SK-N-SH (cell line): ENCODE results near the gene SUPT3H. TPM values are rescaled to one million over a fixed set of nuclear protein-coding genes. Genes with fewer than 3 reads are reported as not detected.
A peak's percentile ranks its signal among the peaks of the same experiment; 100 is the strongest.

Source experiments
- CTCF ChIA-PET: fragments of 300-600, 350-600 bp; formaldehyde crosslinking; extraction: SDS; loops from one replicate; lab custom pipeline; 2021; lab: Yijun Ruan, JAX
- POLR2A ChIA-PET: fragments of 350-600 bp; sonication (Branson Sonifier 250); formaldehyde crosslinking; extraction: SDS; loops from one replicate; lab custom pipeline; 2020; ENCODE audit warnings: antibody characterized with exemption, inconsistent platforms; lab: Yijun Ruan, JAX
- DNase-seq: peaks from one replicate; pipeline ENCODE4 v3.0.0; 2012
- H2AFZ ChIP-seq: fragments of 200-600 bp; sonication (generic); 2 replicates; pipeline ENCODE4 v1.8.1; 2016; ENCODE audit warnings: antibody characterized with exemption, mild to moderate bottlenecking, low read depth
- H3F3A ChIP-seq: fragments of 200-600 bp; sonication (generic); replicated peaks from 2 replicates; pipeline ENCODE3; 2016; ENCODE audit warnings: antibody characterized with exemption, mild to moderate bottlenecking; ENCODE audit not compliant: insufficient read depth
- H3K27ac ChIP-seq, 2 experiments: fragments of 200-500 bp in 1 of 2; fragments of 200-600 bp in 1 of 2; sonication (Bioruptor generic) in 1 of 2; sonication (generic), shearing (Covaris generic) in 1 of 2; 2 replicates each; pipeline versions ENCODE4 v1.5.1 to v1.6.1; 2014 to 2016; ENCODE audit warnings: low read depth in 2 of 2, inconsistent platforms in 1 of 2, low read length in 1 of 2, mild to moderate bottlenecking in 1 of 2, mixed read lengths in 1 of 2
- H3K27me3 ChIP-seq: fragments of 200-600 bp; sonication (generic), shearing (Covaris generic); 2 replicates; pipeline ENCODE4 v1.6.1; 2016; ENCODE audit warnings: mixed run types; ENCODE audit not compliant: insufficient read depth
- H3K36me3 ChIP-seq, 2 experiments: fragments of 200-500 bp in 1 of 2; fragments of 200-600 bp in 1 of 2; sonication (Bioruptor generic) in 1 of 2; sonication (generic) in 1 of 2; replicated peaks in 1 of 2; 2 replicates each; pipeline versions ENCODE3 to v1.5.1; 2014 to 2016; ENCODE audit warnings: low read length in 1 of 2, mild to moderate bottlenecking in 1 of 2; ENCODE audit not compliant: insufficient read depth in 2 of 2, control insufficient read depth in 1 of 2
- H3K4me1 ChIP-seq, 2 experiments: fragments of 200-500 bp in 1 of 2; fragments of 200-600 bp in 1 of 2; sonication (Bioruptor generic) in 1 of 2; sonication (generic), shearing (Covaris generic) in 1 of 2; 2 replicates each; pipeline versions ENCODE4 v1.5.1 to v1.6.1; 2014 to 2016; ENCODE audit warnings: low read depth in 1 of 2, low read length in 1 of 2, mixed run types in 1 of 2; ENCODE audit not compliant: insufficient read depth in 2 of 2, control insufficient read depth in 1 of 2
- H3K4me2 ChIP-seq: fragments of 200-600 bp; sonication (generic), shearing (Covaris generic); 2 replicates; pipeline ENCODE4 v1.6.1; 2017; ENCODE audit warnings: mixed run types
- H3K4me3 ChIP-seq, 2 experiments: fragments of 200-500 bp in 1 of 2; fragments of 200-600 bp in 1 of 2; sonication (Bioruptor generic) in 1 of 2; sonication (generic), shearing (Covaris generic) in 1 of 2; 2 replicates each; pipeline versions ENCODE4 v1.5.1 to v1.8.1; 2014 to 2016; ENCODE audit warnings: low read depth in 2 of 2, inconsistent platforms in 1 of 2, low read length in 1 of 2, mild to moderate bottlenecking in 1 of 2, mixed read lengths in 1 of 2, moderate library complexity in 1 of 2
- H3K79me2 ChIP-seq: fragments of 200-600 bp; sonication (generic); 2 replicates; pipeline ENCODE4 v1.8.1; 2017; ENCODE audit warnings: mild to moderate bottlenecking; ENCODE audit not compliant: insufficient read depth
- H3K9ac ChIP-seq: fragments of 200-600 bp; sonication (generic); 2 replicates; pipeline ENCODE4 v1.6.1; 2017; ENCODE audit warnings: mixed run types
- H3K9me2 ChIP-seq: fragments of 200-600 bp; sonication (generic); 2 replicates; pipeline ENCODE4 v1.6.1; 2017; ENCODE audit warnings: mixed run types
- H3K9me3 ChIP-seq: fragments of 200-600 bp; sonication (generic); 2 replicates; pipeline ENCODE4 v1.6.1; 2017; ENCODE audit warnings: mixed run types, mild to moderate bottlenecking, moderate library complexity
- H4K20me1 ChIP-seq: fragments of 200-600 bp; sonication (generic); 2 replicates; pipeline ENCODE4 v1.6.1; 2017; ENCODE audit warnings: mild to moderate bottlenecking, mixed run types; ENCODE audit not compliant: insufficient read depth
- CHD2 ChIP-seq: fragments of 150-350 bp; IDR thresholded peaks from 2 replicates; pipeline ENCODE4 v1.6.1; 2018; ENCODE audit warnings: low read length; ENCODE audit not compliant: partially characterized antibody
- MXI1 ChIP-seq: IDR thresholded peaks from 2 replicates; pipeline ENCODE4 v1.6.1; 2012; ENCODE audit warnings: mild to moderate bottlenecking, low read depth, low read length, improper control_type of control experiment
- NFIC ChIP-seq: IDR thresholded peaks from 2 replicates; pipeline ENCODE4 v1.4.0; 2012; ENCODE audit warnings: borderline replicate concordance
- PBX3 ChIP-seq: IDR thresholded peaks from 2 replicates; pipeline ENCODE4; 2012
- POLR2AphosphoS5 ChIP-seq: IDR thresholded peaks from 2 replicates; pipeline ENCODE4 v1.6.1; 2012; ENCODE audit warnings: low read depth, low read length
- RAD21 ChIP-seq: IDR thresholded peaks from 2 replicates; pipeline ENCODE4 v1.6.1; 2012; ENCODE audit warnings: mild to moderate bottlenecking, low read length
- RFX5 ChIP-seq: IDR thresholded peaks from 2 replicates; pipeline ENCODE4 v1.6.1; 2012; ENCODE audit warnings: mild to moderate bottlenecking, improper control_type of control experiment, low read length
- RXRA ChIP-seq: IDR thresholded peaks from 2 replicates; pipeline ENCODE4 v1.4.0; 2012; ENCODE audit warnings: low read depth, mild to moderate bottlenecking, borderline replicate concordance
- YY1 ChIP-seq: IDR thresholded peaks from 2 replicates; pipeline ENCODE4 v1.4.0; 2012; ENCODE audit warnings: low read depth, mild to moderate bottlenecking
- WGBS: methylation state at CpG from one replicate; pipeline ENCODE4 v1.1.6; 2017; ENCODE audit warnings: low lambda C conversion rate; 5-methylcytosine and 5-hydroxymethylcytosine counted together
- polyA plus RNA-seq, 3 experiments: library from polyadenylated mRNA; depleted of rRNA; stranded (reverse); fragments of >200 nt; gene quantifications; 2 replicates each; pipeline ENCODE4 v1.2.3, GENCODE V29; 2012
- TF ChIP-seq, protein P1 (sequence below): fragments of 200-600 bp; sonication (generic); IDR thresholded peaks from 2 replicates; pipeline ENCODE4 v1.6.1; 2017; ENCODE audit warnings: antibody characterized with exemption, mild to moderate bottlenecking, moderate library complexity
- TF ChIP-seq, protein P2 (sequence below): fragments of 150-350 bp; IDR thresholded peaks from 2 replicates; pipeline ENCODE4 v1.6.1; 2016; ENCODE audit warnings: mild to moderate bottlenecking, low read depth, low read length

The SUPT3H gene
- polyA plus RNA-seq, 1 of the 3 experiments (the other 2 are of a cell fraction), result 10.9 TPM

GRCh38 chr6:45398075-45398813, 20.5 kb upstream of the SUPT3H start:
- no peaks in the 10 kb centered on the region; a peak in 2 of 4 replicates for H3K4me1 ChIP-seq
- no peak overlapping the region for H2AFZ ChIP-seq
- H3K4me3 ChIP-seq, result no peak overlapping the region
- no peaks in the 10 kb centered on the region for H3K36me3 ChIP-seq
- 14% methylated on average over 2 of the region's 2 CpGs for WGBS
- DNase-seq, result no peak
- no peak overlapping the region for H3K27ac ChIP-seq
- CTCF ChIA-PET, result interaction anchor here (0.6 to 0.9 kb wide), 2 partner anchors 742 to 919 kb away, joined by 3 read pairs; no protein-coding TSS in a partner anchor
- H3K9me3 ChIP-seq, result no peaks in the 10 kb centered on the region
- H3K9ac ChIP-seq, result no peak overlapping the region
- H3K9me2 ChIP-seq, result no peaks in the 10 kb centered on the region
- no peaks in the 10 kb centered on the region for H3K79me2 ChIP-seq
- no peaks in the 10 kb centered on the region for H3F3A ChIP-seq
- H3K27me3 ChIP-seq, result no peaks in the 10 kb centered on the region
- no peak overlapping the region for H3K4me2 ChIP-seq
- no peaks in the 10 kb centered on the region for H4K20me1 ChIP-seq
- POLR2A ChIA-PET, result no interaction called here
- TF ChIP-seq PBX3 (peak; percentile 28), CHD2 (no peak)
- TF ChIP-seq, all 33 proteins: peak for 1

DNA sequence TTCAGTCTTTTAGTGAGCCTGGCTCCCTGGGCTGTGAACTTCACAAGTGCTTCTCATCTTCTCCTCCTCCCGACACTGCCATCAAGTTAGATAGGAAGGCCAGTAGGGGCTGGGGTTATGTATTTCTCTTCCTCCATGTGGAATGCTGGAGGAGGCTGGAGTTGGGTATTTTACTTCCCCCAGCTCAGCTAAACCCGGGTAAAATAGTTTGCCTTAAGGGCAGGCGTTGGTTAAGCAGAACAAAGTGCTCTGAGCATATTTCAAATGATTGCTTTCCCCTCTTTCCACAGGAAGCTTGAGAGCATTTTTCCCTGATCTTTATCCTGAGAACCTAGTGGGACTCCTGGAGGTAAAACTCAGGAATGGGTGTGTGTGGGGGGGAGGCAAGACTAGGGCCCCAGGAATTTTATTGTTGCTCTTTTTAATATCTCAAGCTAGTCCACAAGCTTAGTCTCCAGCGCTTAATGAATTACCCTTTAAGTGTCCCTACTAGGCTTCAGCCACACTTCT, 16.9 kb upstream of the SUPT3H start:
- Histone ChIP-seq H4K20me1 (no peaks in the 10 kb centered on the region), H3K27ac (no peak overlapping the region), H3F3A (no peaks in the 10 kb centered on the region), H3K9me3 (no peaks in the 10 kb centered on the region), H2AFZ (no peak overlapping the region), H3K4me1 (no peaks in the 10 kb centered on the region), H3K79me2 (no peaks in the 10 kb centered on the region), H3K36me3 (no peaks in the 10 kb centered on the region), H3K4me2 (no peak overlapping the region), H3K27me3 (no peaks in the 10 kb centered on the region), H3K4me3 (no peak overlapping the region), H3K9me2 (no peaks in the 10 kb centered on the region), H3K9ac (no peak overlapping the region)
- 55% methylated on average over 4 of the region's 4 CpGs for WGBS
- DNase-seq, result no peak
- POLR2A ChIA-PET, result no interaction called here
- no peak for TF ChIP-seq RFX5
- TF ChIP-seq POLR2AphosphoS5, result no peak
- TF ChIP-seq NFIC, result no peak
- no peak for TF ChIP-seq RAD21
- TF ChIP-seq YY1, result no peak
- TF ChIP-seq MXI1, result no peak
- TF ChIP-seq, protein P1, sequence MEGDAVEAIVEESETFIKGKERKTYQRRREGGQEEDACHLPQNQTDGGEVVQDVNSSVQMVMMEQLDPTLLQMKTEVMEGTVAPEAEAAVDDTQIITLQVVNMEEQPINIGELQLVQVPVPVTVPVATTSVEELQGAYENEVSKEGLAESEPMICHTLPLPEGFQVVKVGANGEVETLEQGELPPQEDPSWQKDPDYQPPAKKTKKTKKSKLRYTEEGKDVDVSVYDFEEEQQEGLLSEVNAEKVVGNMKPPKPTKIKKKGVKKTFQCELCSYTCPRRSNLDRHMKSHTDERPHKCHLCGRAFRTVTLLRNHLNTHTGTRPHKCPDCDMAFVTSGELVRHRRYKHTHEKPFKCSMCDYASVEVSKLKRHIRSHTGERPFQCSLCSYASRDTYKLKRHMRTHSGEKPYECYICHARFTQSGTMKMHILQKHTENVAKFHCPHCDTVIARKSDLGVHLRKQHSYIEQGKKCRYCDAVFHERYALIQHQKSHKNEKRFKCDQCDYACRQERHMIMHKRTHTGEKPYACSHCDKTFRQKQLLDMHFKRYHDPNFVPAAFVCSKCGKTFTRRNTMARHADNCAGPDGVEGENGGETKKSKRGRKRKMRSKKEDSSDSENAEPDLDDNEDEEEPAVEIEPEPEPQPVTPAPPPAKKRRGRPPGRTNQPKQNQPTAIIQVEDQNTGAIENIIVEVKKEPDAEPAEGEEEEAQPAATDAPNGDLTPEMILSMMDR, result no peak
- TF ChIP-seq, protein P2, sequence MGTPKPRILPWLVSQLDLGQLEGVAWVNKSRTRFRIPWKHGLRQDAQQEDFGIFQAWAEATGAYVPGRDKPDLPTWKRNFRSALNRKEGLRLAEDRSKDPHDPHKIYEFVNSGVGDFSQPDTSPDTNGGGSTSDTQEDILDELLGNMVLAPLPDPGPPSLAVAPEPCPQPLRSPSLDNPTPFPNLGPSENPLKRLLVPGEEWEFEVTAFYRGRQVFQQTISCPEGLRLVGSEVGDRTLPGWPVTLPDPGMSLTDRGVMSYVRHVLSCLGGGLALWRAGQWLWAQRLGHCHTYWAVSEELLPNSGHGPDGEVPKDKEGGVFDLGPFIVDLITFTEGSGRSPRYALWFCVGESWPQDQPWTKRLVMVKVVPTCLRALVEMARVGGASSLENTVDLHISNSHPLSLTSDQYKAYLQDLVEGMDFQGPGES, result no peak
- no peak for TF ChIP-seq RXRA
- CTCF ChIA-PET, result interaction anchor here (0.9 kb wide), 1 partner anchor 9 kb away, joined by 3 read pairs; no protein-coding TSS in a partner anchor
